Measurements from ENCODE around the gene CCDC192.
"Not testable (repeated sequence)": the region's sequence is repeated elsewhere in the genome, so short reads cannot be mapped to it uniquely, and the experiment has no call there.

The CCDC192 gene

GRCh38 chr5:127791439-127791838, 88.2 kb downstream of the CCDC192 start:
- no peak overlapping the region for H3K27ac ChIP-seq
- no peak for TF ChIP-seq CTCF (conservative IDR thresholded peaks at IDR 0.05)
- TF ChIP-seq ZFX (IDR thresholded peaks at IDR 0.05): no peak

GRCh38 chr5:127791908-127792307, 88.7 kb downstream of the CCDC192 start:
- H3K27ac ChIP-seq: not testable (repeated sequence)

GRCh38 chr5:127793052-127793451, 89.9 kb downstream of the CCDC192 start:
- TF ChIP-seq CTCF (conservative IDR thresholded peaks at IDR 0.05): no peak
- no peak for TF ChIP-seq ZFX (IDR thresholded peaks at IDR 0.05)
- no peak overlapping the region for H3K27ac ChIP-seq

- no peak for TF ChIP-seq CTCF (conservative IDR thresholded peaks at IDR 0.05)
- no peak for TF ChIP-seq ZFX (IDR thresholded peaks at IDR 0.05)
Observed at GRCh38 chr5:127793879-127794278, 90.7 kb downstream of the CCDC192 start.

GRCh38 chr5:127796211-127796610, 93.0 kb downstream of the CCDC192 start:
- TF ChIP-seq CTCF (conservative IDR thresholded peaks at IDR 0.05) (no peak), ZFX (IDR thresholded peaks at IDR 0.05) (no peak)
- H3K27ac ChIP-seq: no peak overlapping the region

More at GRCh38 chr5:127793879-127794278, 90.7 kb downstream of the CCDC192 start:
- no peak overlapping the region for H3K27ac ChIP-seq

GRCh38 chr5:127799293-127799905, 96.2 kb downstream of the CCDC192 start:
- no peak for TF ChIP-seq ZFX (IDR thresholded peaks at IDR 0.05)
- no peak for TF ChIP-seq CTCF (conservative IDR thresholded peaks at IDR 0.05)
- H3K27ac ChIP-seq: no peak overlapping the region

GRCh38 chr5:127801751-127802476, 98.7 kb downstream of the CCDC192 start:
- H3K27ac ChIP-seq: no peak overlapping the region

More at GRCh38 chr5:127801751-127802476, 98.7 kb downstream of the CCDC192 start:
- no peak for TF ChIP-seq CTCF (conservative IDR thresholded peaks at IDR 0.05)
